Chondrocyte (in vitro differentiated cells): ENCODE measurements around the gene ECEL1. TPM values are rescaled to one million over a fixed set of nuclear protein-coding genes. Genes with fewer than 3 reads are reported as not detected.

Experiments used
- DNase-seq: peaks from one replicate; pipeline ENCODE4 v3.0.0; 2021; ENCODE audit warnings: mixed read lengths, low spot score
- H3K27ac Mint-ChIP-seq: one replicate; pipeline ENCODE4 v1.8.0; 2021; ENCODE audit warnings: mild to moderate bottlenecking, moderate library complexity, mixed read lengths; ENCODE audit not compliant: unreplicated experiment
- H3K27me3 Mint-ChIP-seq: 2 replicates; pipeline ENCODE4 v1.8.0; 2021; ENCODE audit warnings: low read depth, mixed read lengths
- H3K36me3 Mint-ChIP-seq: 2 replicates; pipeline ENCODE4 v1.8.0; 2021; ENCODE audit warnings: low read depth, mixed read lengths
- H3K4me1 Mint-ChIP-seq: 2 replicates; pipeline ENCODE4 v1.8.0; 2021; ENCODE audit warnings: low read depth, mild to moderate bottlenecking, mixed read lengths
- H3K4me3 Mint-ChIP-seq: one replicate; pipeline ENCODE4 v1.8.0; 2021; ENCODE audit warnings: mild to moderate bottlenecking, moderate library complexity, mixed read lengths; ENCODE audit not compliant: unreplicated experiment
- H3K9me3 Mint-ChIP-seq: 2 replicates; pipeline ENCODE4 v1.8.0; 2021; ENCODE audit warnings: low read depth, mixed read lengths
- CTCF ChIP-seq: fragments of 200-600 bp; sonication (generic); IDR thresholded peaks from 2 replicates; pipeline ENCODE4 v1.5.0; 2021; ENCODE audit warnings: antibody characterized with exemption, mild to moderate bottlenecking, moderate library complexity
- total RNA-seq: library from RNA; stranded (reverse); gene quantifications from 3 replicates; pipeline ENCODE4 v1.2.1, GENCODE V29; 2021

The ECEL1 gene
- total RNA-seq, 1 donor from 2014 or later: 0.12 TPM

GRCh38 chr2:232458661-232459418 lies 28.8 kb downstream of the ECEL1 start:
- no peak overlapping the region for H3K4me3 Mint-ChIP-seq
- H3K4me1 Mint-ChIP-seq: peaks cover 27% of the 10 kb centered on the region
- no peak for TF ChIP-seq CTCF
- H3K27me3 Mint-ChIP-seq: peaks cover 10% of the 10 kb centered on the region
- DNase-seq: peak; percentile 83
- H3K36me3 Mint-ChIP-seq: no peaks in the 10 kb centered on the region
- H3K27ac Mint-ChIP-seq: no peak overlapping the region
- H3K9me3 Mint-ChIP-seq: no peaks in the 10 kb centered on the region

DNA sequence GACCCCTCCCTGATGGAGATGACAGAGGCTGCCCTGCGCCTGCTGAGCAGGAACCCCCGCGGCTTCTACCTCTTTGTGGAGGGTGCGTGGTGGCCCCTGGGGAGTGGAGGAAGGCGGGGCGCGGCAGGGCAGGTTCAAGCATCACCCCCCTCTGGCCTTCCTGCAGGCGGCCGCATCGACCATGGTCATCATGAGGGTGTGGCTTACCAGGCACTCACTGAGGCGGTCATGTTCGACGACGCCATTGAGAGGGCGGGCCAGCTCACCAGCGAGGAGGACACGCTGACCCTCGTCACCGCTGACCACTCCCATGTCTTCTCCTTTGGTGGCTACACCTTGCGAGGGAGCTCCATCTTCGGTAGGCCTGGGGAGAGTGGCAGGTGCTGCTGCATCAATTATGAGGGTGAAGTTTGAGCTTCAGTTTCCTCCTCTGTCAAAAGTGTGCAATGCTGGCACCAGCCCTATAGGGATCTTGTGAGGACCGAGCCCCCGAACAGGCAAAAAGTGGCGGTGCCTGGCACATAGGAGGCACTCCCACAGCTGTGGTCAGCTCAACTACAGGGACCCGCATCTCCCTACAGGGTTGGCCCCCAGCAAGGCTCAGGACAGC lies 29.5 kb downstream of the ECEL1 start:
- peaks cover 27% of the 10 kb centered on the region for H3K4me1 Mint-ChIP-seq
- peaks cover 14% of the 10 kb centered on the region for H3K27me3 Mint-ChIP-seq
- peak; percentile 84 for DNase-seq
- no peaks in the 10 kb centered on the region for H3K36me3 Mint-ChIP-seq
- H3K4me3 Mint-ChIP-seq: no peak overlapping the region
- no peak overlapping the region for H3K27ac Mint-ChIP-seq
- H3K9me3 Mint-ChIP-seq: no peaks in the 10 kb centered on the region
- TF ChIP-seq CTCF: no peak

- H3K27ac Mint-ChIP-seq: peak overlapping the region; percentile 17
- no peaks in the 10 kb centered on the region for H3K9me3 Mint-ChIP-seq
- H3K27me3 Mint-ChIP-seq: peaks cover 15% of the 10 kb centered on the region
- H3K4me1 Mint-ChIP-seq: peaks cover 20% of the 10 kb centered on the region
- no peak overlapping the region for H3K4me3 Mint-ChIP-seq
- H3K36me3 Mint-ChIP-seq: no peaks in the 10 kb centered on the region
- no peak for TF ChIP-seq CTCF
- DNase-seq: peak; percentile 75
Observed at GRCh38 chr2:232457121-232458011, 30.3 kb downstream of the ECEL1 start.

DNA sequence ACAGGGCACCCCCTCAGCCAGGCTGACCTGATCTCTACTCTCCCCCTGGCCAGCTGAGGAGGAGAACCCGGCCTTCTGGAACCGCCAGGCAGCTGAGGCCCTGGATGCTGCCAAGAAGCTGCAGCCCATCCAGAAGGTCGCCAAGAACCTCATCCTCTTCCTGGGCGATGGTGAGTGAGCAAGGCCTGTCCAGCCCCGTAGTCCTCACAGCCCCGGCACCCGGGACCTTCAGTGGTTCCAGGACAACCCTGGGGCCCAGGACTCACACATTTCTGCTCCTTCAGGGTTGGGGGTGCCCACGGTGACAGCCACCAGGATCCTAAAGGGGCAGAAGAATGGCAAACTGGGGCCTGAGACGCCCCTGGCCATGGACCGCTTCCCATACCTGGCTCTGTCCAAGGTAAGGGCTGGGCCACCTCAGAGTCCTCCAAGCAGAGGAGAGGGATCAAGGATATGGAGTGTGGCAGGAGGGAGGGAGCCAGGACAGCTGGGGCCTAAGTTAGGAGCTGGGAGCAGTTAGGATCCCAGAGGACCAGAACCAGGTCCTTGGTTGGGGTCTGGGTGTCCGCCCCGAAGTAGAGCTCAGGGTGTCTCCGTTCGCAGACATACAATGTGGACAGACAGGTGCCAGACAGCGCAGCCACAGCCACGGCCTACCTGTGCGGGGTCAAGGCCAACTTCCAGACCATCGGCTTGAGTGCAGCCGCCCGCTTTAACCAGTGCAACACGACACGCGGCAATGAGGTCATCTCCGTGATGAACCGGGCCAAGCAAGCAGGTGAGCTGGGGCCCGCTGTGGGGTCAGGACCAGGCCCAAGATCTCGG lies 31.1 kb downstream of the ECEL1 start:
- Mint-ChIP-seq H3K36me3 (no peaks in the 10 kb centered on the region), H3K9me3 (no peaks in the 10 kb centered on the region), H3K27ac (no peak overlapping the region), H3K27me3 (peaks cover 14% of the 10 kb centered on the region), H3K4me1 (peaks cover 17% of the 10 kb centered on the region), H3K4me3 (no peak overlapping the region)
- TF ChIP-seq CTCF: no peak
- DNase-seq: peak; percentile 80
